DOHH2 (cell line): ENCODE data around the gene P4HB.
A peak's percentile ranks its signal among the peaks of the same experiment; 100 is the strongest.

ENCODE experiments used
- H3F3A ChIP-seq: fragments of 200-600 bp; sonication (generic), shearing (Covaris generic); 2 replicates; pipeline ENCODE4 v1.6.0; 2016; ENCODE audit warnings: antibody characterized with exemption, mild to moderate bottlenecking; ENCODE audit not compliant: control insufficient read depth, insufficient read depth
- H3K27ac ChIP-seq: fragments of 200-600 bp; sonication (generic); 2 replicates; pipeline ENCODE4 v1.5.1; 2014; ENCODE audit warnings: low read depth, mild to moderate bottlenecking, low read length, moderate library complexity
- H3K27me3 ChIP-seq: fragments of 200-600 bp; sonication (generic); 2 replicates; pipeline ENCODE4 v1.6.1; 2014; ENCODE audit warnings: mild to moderate bottlenecking, low read length, mixed read lengths; ENCODE audit not compliant: control insufficient read depth
- H3K36me3 ChIP-seq: fragments of 200-600 bp; sonication (generic); 2 replicates; pipeline ENCODE4 v1.6.1; 2014; ENCODE audit warnings: mild to moderate bottlenecking, low read length, moderate library complexity, mixed read lengths; ENCODE audit not compliant: control insufficient read depth
- H3K4me1 ChIP-seq: fragments of 200-600 bp; sonication (generic); 2 replicates; pipeline ENCODE4 v1.6.1; 2014; ENCODE audit warnings: mild to moderate bottlenecking, low read length, mixed read lengths; ENCODE audit not compliant: control insufficient read depth
- H3K4me2 ChIP-seq: fragments of 200-600 bp; sonication (generic); 2 replicates; pipeline ENCODE4 v1.6.0; 2014; ENCODE audit warnings: mild to moderate bottlenecking, low read length, moderate library complexity
- H3K4me3 ChIP-seq: fragments of 200-600 bp; sonication (generic); 2 replicates; pipeline ENCODE4 v1.5.1; 2014; ENCODE audit warnings: mild to moderate bottlenecking, low read length, mixed read lengths
- H3K79me2 ChIP-seq: fragments of 200-600 bp; sonication (generic); 2 replicates; pipeline ENCODE4 v1.6.1; 2014; ENCODE audit warnings: mild to moderate bottlenecking, low read length, mixed read lengths; ENCODE audit not compliant: control insufficient read depth
- H3K9me2 ChIP-seq: fragments of 200-600 bp; sonication (generic); replicated peaks from 2 replicates; pipeline ENCODE4 v1.6.1; 2014; ENCODE audit warnings: mild to moderate bottlenecking, low read length, mixed read lengths; ENCODE audit not compliant: control insufficient read depth
- H3K9me3 ChIP-seq: fragments of 200-600 bp; sonication (generic); 2 replicates; pipeline ENCODE4 v1.6.1; 2014; ENCODE audit warnings: antibody characterized with exemption, low read length, mixed read lengths; ENCODE audit not compliant: control insufficient read depth, insufficient read depth
- H4K20me1 ChIP-seq: fragments of 200-600 bp; sonication (generic); 2 replicates; pipeline ENCODE4 v1.6.0; 2014; ENCODE audit warnings: low read depth, mild to moderate bottlenecking, antibody characterized with exemption, low read length, moderate library complexity; ENCODE audit not compliant: control insufficient read depth, insufficient read depth
- EZH2phosphoT487 ChIP-seq: fragments of 200-600 bp; sonication (generic); IDR thresholded peaks from 2 replicates; pipeline ENCODE4 v1.6.1; 2017; ENCODE audit warnings: borderline replicate concordance, mild to moderate bottlenecking, antibody characterized with exemption, low read length, moderate library complexity, mixed read lengths
- TF ChIP-seq, protein P1 (sequence below): fragments of 200-600 bp; sonication (generic); IDR thresholded peaks from one replicate; pipeline ENCODE4 v1.5.1; 2014; ENCODE audit warnings: antibody characterized with exemption, mild to moderate bottlenecking, low read depth, low read length; ENCODE audit not compliant: poor library complexity, severe bottlenecking

Gene P4HB

GRCh38 chr17:81903415-81903831 is 43.1 kb upstream of the P4HB start:
- H3K36me3 ChIP-seq: peaks cover 55% of the 10 kb centered on the region
- no peaks in the 10 kb centered on the region for H3K9me2 ChIP-seq
- H4K20me1 ChIP-seq: peaks cover 4% of the 10 kb centered on the region; the same call in 1 of the 2 replicates
- H3K4me2 ChIP-seq: no peak overlapping the region
- no peak overlapping the region for H3K4me3 ChIP-seq
- H3K79me2 ChIP-seq: no peaks in the 10 kb centered on the region
- no peaks in the 10 kb centered on the region for H3K9me3 ChIP-seq
- no peaks in the 10 kb centered on the region for H3F3A ChIP-seq
- peaks cover 2% of the 10 kb centered on the region for H3K27me3 ChIP-seq
- H3K27ac ChIP-seq: no peak overlapping the region
- TF ChIP-seq EZH2phosphoT487: no peak
- TF ChIP-seq, protein P1, sequence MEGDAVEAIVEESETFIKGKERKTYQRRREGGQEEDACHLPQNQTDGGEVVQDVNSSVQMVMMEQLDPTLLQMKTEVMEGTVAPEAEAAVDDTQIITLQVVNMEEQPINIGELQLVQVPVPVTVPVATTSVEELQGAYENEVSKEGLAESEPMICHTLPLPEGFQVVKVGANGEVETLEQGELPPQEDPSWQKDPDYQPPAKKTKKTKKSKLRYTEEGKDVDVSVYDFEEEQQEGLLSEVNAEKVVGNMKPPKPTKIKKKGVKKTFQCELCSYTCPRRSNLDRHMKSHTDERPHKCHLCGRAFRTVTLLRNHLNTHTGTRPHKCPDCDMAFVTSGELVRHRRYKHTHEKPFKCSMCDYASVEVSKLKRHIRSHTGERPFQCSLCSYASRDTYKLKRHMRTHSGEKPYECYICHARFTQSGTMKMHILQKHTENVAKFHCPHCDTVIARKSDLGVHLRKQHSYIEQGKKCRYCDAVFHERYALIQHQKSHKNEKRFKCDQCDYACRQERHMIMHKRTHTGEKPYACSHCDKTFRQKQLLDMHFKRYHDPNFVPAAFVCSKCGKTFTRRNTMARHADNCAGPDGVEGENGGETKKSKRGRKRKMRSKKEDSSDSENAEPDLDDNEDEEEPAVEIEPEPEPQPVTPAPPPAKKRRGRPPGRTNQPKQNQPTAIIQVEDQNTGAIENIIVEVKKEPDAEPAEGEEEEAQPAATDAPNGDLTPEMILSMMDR: no peak
- no peaks in the 10 kb centered on the region; the same call in 1 of the 2 replicates for H3K4me1 ChIP-seq

DNA sequence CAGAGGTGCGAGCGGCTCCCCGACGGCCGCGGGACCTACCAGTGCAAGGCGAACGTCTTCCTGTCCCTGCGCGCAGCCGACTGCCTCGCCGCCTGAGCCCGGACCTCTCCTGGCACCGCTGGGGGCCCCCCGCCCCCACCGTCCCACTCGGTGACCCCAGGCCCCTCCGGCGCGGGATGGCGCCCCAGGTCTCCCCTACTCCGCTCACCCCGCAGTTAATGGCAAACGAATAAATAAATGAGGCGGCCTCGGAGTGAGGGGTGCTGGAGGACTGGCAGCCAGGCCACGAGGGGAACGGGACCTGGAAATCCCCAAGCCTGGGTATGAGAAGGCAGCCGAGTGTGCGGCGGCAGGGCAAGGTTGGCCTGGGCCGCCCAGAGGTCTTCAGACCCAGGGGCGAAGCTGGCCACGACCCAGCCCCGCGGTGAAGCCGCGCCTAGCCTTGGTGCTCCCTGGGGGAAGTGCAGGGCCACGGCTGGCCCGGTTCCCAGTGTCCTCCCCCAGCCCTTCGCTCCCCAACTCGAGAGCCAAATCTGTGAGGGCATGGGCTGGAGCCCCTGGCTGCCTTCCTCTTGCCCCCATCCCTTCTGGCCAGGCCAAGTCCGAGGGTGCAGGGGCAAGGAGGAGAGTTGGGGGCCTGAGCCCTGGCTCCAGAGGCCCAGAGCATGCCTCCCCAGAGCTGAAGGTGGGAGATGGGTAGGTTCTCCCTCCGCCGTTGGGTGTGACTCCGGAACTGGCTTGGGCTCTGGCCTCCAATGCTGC is 42.5 kb upstream of the P4HB start:
- Histone ChIP-seq H3K4me1 (no peaks in the 10 kb centered on the region; the same call in 1 of the 2 replicates), H3K27me3 (peaks cover 2% of the 10 kb centered on the region), H3K4me2 (peak overlapping the region; percentile 14; the same call in 1 of the 2 replicates), H3F3A (no peaks in the 10 kb centered on the region), H3K4me3 (no peak overlapping the region), H3K79me2 (no peaks in the 10 kb centered on the region), H3K27ac (no peak overlapping the region), H3K9me2 (no peaks in the 10 kb centered on the region), H4K20me1 (peaks cover 4% of the 10 kb centered on the region; the same call in 1 of the 2 replicates), H3K9me3 (no peaks in the 10 kb centered on the region), H3K36me3 (peaks cover 55% of the 10 kb centered on the region)
- TF ChIP-seq EZH2phosphoT487: no peak
- TF ChIP-seq, protein P1: no peak

DNA sequence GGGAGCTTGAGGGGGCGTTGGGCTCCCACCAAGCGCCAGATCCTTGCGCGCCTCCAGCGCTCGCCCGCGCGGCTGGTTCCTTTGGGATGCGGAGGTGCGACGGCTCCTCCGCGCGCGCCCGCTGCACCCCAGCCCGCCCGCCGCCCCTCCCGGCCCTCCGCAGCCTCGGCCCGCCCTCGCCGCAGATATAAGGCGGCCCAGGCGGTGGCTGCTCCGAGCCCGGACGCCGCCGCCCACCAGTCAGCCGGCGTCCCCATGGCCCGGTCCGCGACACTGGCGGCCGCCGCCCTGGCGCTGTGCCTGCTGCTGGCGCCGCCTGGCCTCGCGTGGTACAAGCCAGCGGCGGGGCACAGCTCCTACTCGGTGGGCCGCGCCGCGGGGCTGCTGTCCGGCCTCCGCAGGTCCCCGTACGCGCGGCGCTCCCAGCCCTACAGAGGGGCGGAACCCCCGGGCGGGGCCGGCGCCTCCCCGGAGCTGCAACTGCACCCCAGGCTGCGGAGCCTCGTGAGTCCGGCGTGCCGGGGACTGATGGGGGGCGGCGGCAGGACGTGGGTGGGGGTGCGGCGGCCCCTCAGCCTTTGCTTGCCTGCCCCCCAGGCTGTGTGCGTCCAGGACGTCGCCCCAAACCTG is 41.8 kb upstream of the P4HB start, which contains the start of gene NPB:
TSS of gene NPB (plus strand) at position 216 of the 630 bp plus-strand sequence. CDS start at position 256, 40 bp downstream.
- H3K36me3 ChIP-seq: peaks cover 51% of the 10 kb centered on the region
- peaks cover 2% of the 10 kb centered on the region for H3K27me3 ChIP-seq
- H3K4me1 ChIP-seq: no peaks in the 10 kb centered on the region; the same call in 1 of the 2 replicates

More for the DNA sequence above, 41.8 kb upstream of the P4HB start, which contains the start of gene NPB:
- no peak within 1 kb of the TSS for H3K27ac ChIP-seq
- peaks cover 4% of the 10 kb centered on the region; the same call in 1 of the 2 replicates for H4K20me1 ChIP-seq
- TF ChIP-seq, protein P1: no peak
- no peak for TF ChIP-seq EZH2phosphoT487
- no peak within 1 kb of the TSS for H3K4me3 ChIP-seq
- H3K4me2 ChIP-seq: peak within 1 kb of the TSS; percentile 14; the same call in 1 of the 2 replicates
- no peaks in the 10 kb centered on the region for H3K79me2 ChIP-seq
- H3F3A ChIP-seq: no peaks in the 10 kb centered on the region
- no peaks in the 10 kb centered on the region for H3K9me3 ChIP-seq
- no peaks in the 10 kb centered on the region for H3K9me2 ChIP-seq
